H1 (cell line): ENCODE data around the gene TMEM209. TPM values are rescaled to one million over a fixed set of nuclear protein-coding genes. Genes with fewer than 3 reads are reported as not detected.
"Not testable (repeated sequence)": the region's sequence is repeated elsewhere in the genome, so short reads cannot be mapped to it uniquely, and the experiment has no call there.

ENCODE experiments used
- CTCF ChIA-PET: fragments of 300-600 bp; sonication (Branson Sonifier 250); formaldehyde crosslinking; loops from one replicate; lab custom pipeline; 2021; ENCODE audit not compliant: partially characterized antibody; lab: Charles Lee
- POLR2A ChIA-PET: fragments of 300-600 bp; sonication (Branson Sonifier 250); formaldehyde crosslinking; loops from one replicate; lab custom pipeline; 2021; ENCODE audit warnings: inconsistent platforms; ENCODE audit not compliant: partially characterized antibody; lab: Charles Lee
- DNase-seq, 2 experiments: peaks; one replicate each; pipeline versions ENCODE4 v3.0.0 to v3.0.0-alpha.2; 2010 to 2022; ENCODE audit warnings: low spot score in 2 of 2, low read depth in 1 of 2, mixed read lengths in 1 of 2
- FAIRE-seq: peaks from 2 replicates; lab custom pipeline; 2011; peaks lifted over from hg19 to GRCh38; lab: Jason Lieb, UNC
- H2AFZ ChIP-seq: 2 replicates; pipeline ENCODE4 v1.8.1; 2012; ENCODE audit warnings: low read length, inconsistent platforms
- H2AK5ac ChIP-seq: 2 replicates; pipeline ENCODE4 v1.6.1; 2013; ENCODE audit warnings: low read depth, low read length
- H2BK120ac ChIP-seq: replicated peaks from 2 replicates; pipeline ENCODE3; 2013; ENCODE audit warnings: low read depth, low read length, inconsistent platforms
- H2BK12ac ChIP-seq: 2 replicates; pipeline ENCODE4 v1.6.1; 2013; ENCODE audit warnings: low read depth, low read length
- H2BK15ac ChIP-seq: 2 replicates; pipeline ENCODE4 v1.6.1; 2013; ENCODE audit warnings: low read length
- H2BK20ac ChIP-seq: 2 replicates; pipeline ENCODE4 v1.6.1; 2013; ENCODE audit warnings: low read length
- H2BK5ac ChIP-seq: 2 replicates; pipeline ENCODE4 v1.6.1; 2013; ENCODE audit warnings: low read depth, low read length
- H3K14ac ChIP-seq: 2 replicates; pipeline ENCODE4 v1.6.1; 2013; ENCODE audit warnings: inconsistent platforms; ENCODE audit not compliant: insufficient read length
- H3K18ac ChIP-seq: 2 replicates; pipeline ENCODE4 v1.6.1; 2013; ENCODE audit warnings: low read length; ENCODE audit errors: extremely low read depth
- H3K23ac ChIP-seq: 2 replicates; pipeline ENCODE4 v1.6.1; 2013; ENCODE audit warnings: inconsistent platforms; ENCODE audit not compliant: insufficient read length
- H3K23me2 ChIP-seq: 2 replicates; pipeline ENCODE4 v1.6.1; 2013; ENCODE audit warnings: low read depth, low read length
- H3K27ac ChIP-seq: 2 replicates; pipeline ENCODE4 v1.6.1; 2011; ENCODE audit warnings: low read depth, low read length, inconsistent platforms
- H3K27me3 ChIP-seq, 4 experiments: replicated peaks in 1 of 4; 1 replicate in 1 of 4; 2 replicates in 3 of 4; pipeline versions ENCODE4 v1.6.1 to v1.8.1; 2011 to 2013; ENCODE audit warnings: low read length in 3 of 4, mild to moderate bottlenecking in 3 of 4, inconsistent platforms in 2 of 4, mixed read lengths in 2 of 4, moderate library complexity in 1 of 4; ENCODE audit not compliant: control insufficient read depth in 3 of 4, insufficient read depth in 3 of 4; ENCODE audit errors: extremely low read depth in 1 of 4
- H3K36me3 ChIP-seq, 4 experiments: 2 replicates each; pipeline versions ENCODE4 v1.6.1 to v1.8.1; 2011 to 2013; ENCODE audit warnings: mild to moderate bottlenecking in 4 of 4, low read length in 3 of 4, moderate library complexity in 2 of 4, control low read depth in 1 of 4, inconsistent platforms in 1 of 4; ENCODE audit not compliant: insufficient read depth in 4 of 4, control insufficient read depth in 2 of 4
- H3K4ac ChIP-seq: replicated peaks from 2 replicates; pipeline ENCODE3; 2013; ENCODE audit warnings: low read length, low read depth, mixed read lengths, inconsistent platforms; ENCODE audit not compliant: insufficient read length
- H3K4me1 ChIP-seq, 4 experiments: replicated peaks in 1 of 4; 1 replicate in 1 of 4; 2 replicates in 3 of 4; pipeline versions ENCODE4 v1.6.1 to v1.8.1; 2011 to 2013; ENCODE audit warnings: low read length in 3 of 4, inconsistent platforms in 2 of 4, mixed read lengths in 1 of 4; ENCODE audit not compliant: insufficient read depth in 4 of 4, control insufficient read depth in 3 of 4
- H3K4me2 ChIP-seq, 2 experiments: 2 replicates each; pipeline versions ENCODE4 v1.6.1 to v1.8.1; 2011 to 2013; ENCODE audit warnings: low read depth in 2 of 2, low read length in 2 of 2, control low read depth in 1 of 2, inconsistent platforms in 1 of 2, mild to moderate bottlenecking in 1 of 2; ENCODE audit not compliant: insufficient read depth in 1 of 2
- H3K4me3 ChIP-seq, 4 experiments: fragments of 200-600, 300-600 bp in 1 of 4; sonication (generic), shearing (Covaris generic), sonication (Bioruptor Twin) in 1 of 4; 2 replicates each; pipeline versions ENCODE4 v1.5.1 to v1.8.1; 2011 to 2016; ENCODE audit warnings: low read length in 4 of 4, low read depth in 3 of 4, control low read depth in 2 of 4, inconsistent platforms in 2 of 4, mild to moderate bottlenecking in 2 of 4, mixed read lengths in 1 of 4, moderate library complexity in 1 of 4; ENCODE audit not compliant: insufficient read depth in 2 of 4; ENCODE audit errors: extremely low read depth in 1 of 4
- H3K56ac ChIP-seq: replicated peaks from 2 replicates; pipeline ENCODE3; 2013; ENCODE audit warnings: low read depth, mild to moderate bottlenecking, mixed read lengths, low read length, inconsistent platforms; ENCODE audit not compliant: insufficient read length
- H3K79me1 ChIP-seq: 2 replicates; pipeline ENCODE4 v1.6.1; 2013; ENCODE audit warnings: low read depth, low read length, control low read depth
- H3K79me2 ChIP-seq, 2 experiments: 2 replicates each; pipeline versions ENCODE4 v1.6.1 to v1.8.1; 2012 to 2013; ENCODE audit warnings: low read length in 2 of 2, mild to moderate bottlenecking in 2 of 2, inconsistent platforms in 1 of 2; ENCODE audit not compliant: insufficient read depth in 2 of 2, control insufficient read depth in 1 of 2
- H3K9ac ChIP-seq, 4 experiments: replicated peaks in 1 of 4; 1 replicate in 1 of 4; 2 replicates in 3 of 4; pipeline versions ENCODE4 v1.6.1 to v1.8.1; 2011 to 2013; ENCODE audit warnings: low read depth in 3 of 4, low read length in 3 of 4, control low read depth in 2 of 4, mild to moderate bottlenecking in 2 of 4, moderate library complexity in 2 of 4, inconsistent platforms in 1 of 4; ENCODE audit errors: extremely low read depth in 1 of 4
- H3K9me3 ChIP-seq, 2 experiments: 2 replicates each; pipeline versions ENCODE4 v1.6.1 to v1.8.1; 2012 to 2013; ENCODE audit warnings: mild to moderate bottlenecking in 2 of 2, moderate library complexity in 2 of 2, control low read depth in 1 of 2, inconsistent platforms in 1 of 2, low read depth in 1 of 2, low read length in 1 of 2, mixed read lengths in 1 of 2; ENCODE audit not compliant: insufficient read depth in 2 of 2
- H4K20me1 ChIP-seq, 2 experiments: replicated peaks in 1 of 2; 2 replicates each; pipeline versions ENCODE3 to v1.8.1; 2011 to 2013; ENCODE audit warnings: inconsistent platforms in 2 of 2, low read length in 2 of 2, mild to moderate bottlenecking in 1 of 2; ENCODE audit not compliant: insufficient read depth in 2 of 2, control insufficient read depth in 1 of 2
- H4K5ac ChIP-seq: 2 replicates; pipeline ENCODE4 v1.6.1; 2013; ENCODE audit warnings: low read length, low read depth, mixed read lengths, inconsistent platforms; ENCODE audit not compliant: insufficient read length
- H4K8ac ChIP-seq: 2 replicates; pipeline ENCODE4 v1.8.0; 2013; ENCODE audit warnings: mild to moderate bottlenecking, moderate library complexity, low read length, inconsistent platforms; ENCODE audit not compliant: insufficient read depth; ENCODE audit errors: extremely low read depth
- H4K91ac ChIP-seq: replicated peaks from 2 replicates; pipeline ENCODE3; 2013; ENCODE audit warnings: low read length, mixed read lengths, inconsistent platforms; ENCODE audit not compliant: insufficient read length
- WGBS, 2 experiments: shearing (Covaris generic) in 1 of 2; methylation state at CpG; one replicate each; pipeline versions ENCODE4 v1.1.6 to v1.1.7; 2013 to 2015; ENCODE audit warnings: low lambda C conversion rate in 2 of 2, mixed read lengths in 2 of 2, inconsistent platforms in 1 of 2, low coverage in 1 of 2, missing lambda C conversion rate in 1 of 2; ENCODE audit not compliant: insufficient replicate concordance in 2 of 2, insufficient coverage in 1 of 2, insufficient read length in 1 of 2; ENCODE audit errors: extremely low coverage in 1 of 2, missing lambda C conversion rate in 1 of 2; 5-methylcytosine and 5-hydroxymethylcytosine counted together
- polyA plus RNA-seq, 7 experiments: library from polyadenylated mRNA; depleted of rRNA in 3 of 7; stranded (reverse) in 5 of 7; unstranded in 2 of 7; fragments of >200 nt in 5 of 7; fragments of 200-250 nt in 2 of 7; gene quantifications; 1 replicate in 5 of 7; 2 replicates in 1 of 7; 4 replicates in 1 of 7; pipeline versions ENCODE4 v1.2.1 to v1.2.3, GENCODE V29; 2011 to 2013; ENCODE audit warnings: missing spikeins in 2 of 7, mixed read lengths in 2 of 7
- total RNA-seq: library from RNA; stranded (reverse); fragmentation: NEBNext Ultra II Directional; extraction: Animal tissue kit (Norgen Biotek cat#: 25700); gene quantifications from 2 replicates; pipeline ENCODE4 v1.2.1, GENCODE V29; 2021

The TMEM209 gene
- total and polyA plus RNA-seq, 2 of the 8 experiments (the other 6 are each of a cell fraction or from before 2014, with no cell fraction given) = 28.5 to 30.5 TPM

DNA sequence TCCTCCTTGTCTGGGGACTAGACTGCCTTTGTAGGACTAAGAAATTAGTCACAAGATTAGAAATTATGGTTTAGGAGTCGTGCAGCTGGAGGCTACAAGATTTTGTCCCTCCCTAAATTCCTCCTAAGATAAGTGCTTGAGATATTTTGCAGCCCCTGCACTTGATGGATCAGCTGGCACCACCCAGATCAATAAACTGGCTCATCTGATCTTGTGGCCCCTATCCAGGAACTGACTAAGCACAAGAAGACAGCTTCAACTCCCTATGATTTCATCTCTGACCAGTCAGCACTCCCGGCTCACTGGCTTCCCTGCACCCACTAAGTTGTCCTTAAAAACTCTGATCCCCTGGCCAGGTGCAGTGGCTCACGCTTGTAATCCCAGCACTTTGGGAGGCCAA is 19.7 kb upstream of the TMEM209 start:
- FAIRE-seq, H3K56ac ChIP-seq, H3K4me1 ChIP-seq, DNase-seq, H3K9me3 ChIP-seq, H2BK120ac ChIP-seq, H3K18ac ChIP-seq, H3K4me2 ChIP-seq, H2BK20ac ChIP-seq, H4K8ac ChIP-seq, H2BK5ac ChIP-seq, H3K27me3 ChIP-seq, H3K27ac ChIP-seq, H4K5ac ChIP-seq, H2AFZ ChIP-seq, POLR2A ChIA-PET, H3K4me3 ChIP-seq, H2AK5ac ChIP-seq, H2BK12ac ChIP-seq, H3K23ac ChIP-seq, H3K23me2 ChIP-seq, H3K14ac ChIP-seq, H3K4ac ChIP-seq, H3K9ac ChIP-seq, H2BK15ac ChIP-seq, H4K20me1 ChIP-seq, H3K79me1 ChIP-seq, H3K79me2 ChIP-seq, H3K36me3 ChIP-seq, H4K91ac ChIP-seq: not testable (repeated sequence)
- CTCF ChIA-PET = interaction anchor here (0.7 to 1.1 kb wide), 3 partner anchors 8 to 533 kb away, joined by 3 to 5 read pairs (median 3); no protein-coding TSS in a partner anchor
- 85% methylated on average over 3 of the region's 3 CpGs; no CpG with 5 or more reads in 1 of the 2 experiments for WGBS, 2 experiments
